NCI-H1417 treated with DMSO at 0.1 percent for 48 hours (cell line): ENCODE data around the gene INTS14.

ENCODE experiments used
- DNase-seq: peaks from one replicate; lab custom pipeline; 2025; lab: John Stamatoyannopoulos, UW

Gene INTS14

DNA sequence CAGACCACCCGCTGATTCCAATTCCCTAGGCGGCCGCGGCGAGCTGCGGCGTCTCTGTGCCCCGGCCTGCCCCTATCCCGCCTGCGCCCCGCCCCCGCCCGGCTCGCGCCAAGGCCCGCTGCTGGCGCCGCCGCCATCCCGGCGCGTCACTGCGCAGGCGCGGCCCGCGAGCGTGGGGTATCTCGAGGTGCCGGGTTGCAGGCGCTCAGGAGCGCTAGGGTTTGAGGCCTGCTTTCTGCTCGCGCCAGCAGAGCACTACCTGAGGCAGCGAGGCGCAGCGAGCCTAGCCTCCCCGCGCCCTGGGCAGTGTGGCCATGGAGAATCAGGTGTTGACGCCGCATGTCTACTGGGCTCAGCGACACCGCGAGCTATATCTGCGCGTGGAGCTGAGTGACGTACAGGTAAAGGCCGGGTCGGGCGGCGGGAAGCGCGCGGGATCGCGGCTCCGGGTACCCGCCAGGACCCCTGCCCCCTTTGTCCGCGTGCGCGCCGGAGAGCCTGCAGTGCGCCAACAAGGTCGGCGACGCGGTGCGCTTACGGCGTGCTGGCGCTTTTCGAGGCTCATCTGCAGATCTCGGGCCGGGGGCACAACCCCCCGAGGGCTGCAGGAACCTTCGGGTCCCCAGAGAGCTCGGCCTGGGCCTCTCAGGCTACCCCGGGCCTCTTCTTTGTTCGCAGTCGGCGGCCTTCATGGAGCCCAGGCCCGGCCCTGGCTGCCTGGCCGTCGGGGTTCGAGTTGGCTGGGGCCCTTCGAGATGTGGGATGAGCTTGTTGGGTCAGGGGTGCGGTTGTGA lies 80.4 kb downstream of the INTS14 start, which contains the start of gene HACD3:
TSS of gene HACD3 (plus strand) at position 146 of the 794 bp plus-strand sequence. CDS start at position 315, 169 bp downstream.
- DNase-seq: peak; percentile 47

DNA sequence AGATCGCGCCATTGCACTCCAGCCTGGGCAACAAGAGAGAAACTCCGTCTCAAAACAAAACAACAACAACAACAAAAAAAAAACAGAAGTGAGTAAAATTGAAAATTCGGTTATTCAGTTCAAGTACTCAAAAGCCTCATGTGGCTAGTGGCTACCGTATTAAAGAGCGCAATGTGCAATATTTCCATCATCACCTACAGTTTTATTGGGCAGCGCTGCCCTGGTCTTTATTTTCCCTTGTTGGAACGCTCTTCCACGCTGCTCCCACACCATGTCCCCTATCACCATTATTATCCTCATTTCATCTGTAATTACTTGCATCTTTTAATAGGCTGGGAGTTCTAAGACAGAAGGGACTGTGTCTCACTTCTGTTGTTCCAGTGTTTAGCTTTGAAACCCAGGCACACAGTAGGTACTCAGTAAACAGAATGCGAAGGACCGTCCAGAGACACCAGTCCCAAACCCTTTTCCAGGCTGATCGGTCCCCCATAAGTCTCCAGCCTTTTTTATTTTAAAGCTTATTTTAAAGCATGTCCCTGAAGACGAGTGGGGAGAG lies 81.1 kb downstream of the INTS14 start:
- DNase-seq: no peak
